Fibroblast of lung (primary cell): ENCODE data around the gene MSI2. TPM values are rescaled to one million over a fixed set of nuclear protein-coding genes. Genes with fewer than 3 reads are reported as not detected.

Source experiments
- DNase-seq, 2 donors: peaks; one replicate each; pipeline versions ENCODE4 v3.0.0 to v3.0.0-alpha.2; 2010; ENCODE audit warnings: low read depth in 2 of 2
- H2AFZ ChIP-seq: 2 replicates; pipeline ENCODE4 v1.5.1; 2012; ENCODE audit warnings: low read length, control low read depth, inconsistent platforms
- H3K27ac ChIP-seq: 2 replicates; pipeline ENCODE4 v1.5.1; 2011; ENCODE audit warnings: low read length, control low read depth; ENCODE audit not compliant: insufficient read depth
- H3K27me3 ChIP-seq: 2 replicates; pipeline ENCODE4 v1.5.1; 2011; ENCODE audit warnings: mild to moderate bottlenecking, low read length; ENCODE audit not compliant: control insufficient read depth, insufficient read depth
- H3K36me3 ChIP-seq: 2 replicates; pipeline ENCODE4 v1.5.1; 2011; ENCODE audit warnings: low read length; ENCODE audit not compliant: control insufficient read depth, insufficient read depth
- H3K4me1 ChIP-seq: 2 replicates; pipeline ENCODE4 v1.5.1; 2011; ENCODE audit warnings: low read length; ENCODE audit not compliant: control insufficient read depth, insufficient read depth; ENCODE audit errors: extremely low read depth
- H3K4me2 ChIP-seq: 2 replicates; pipeline ENCODE4 v1.5.1; 2011; ENCODE audit warnings: low read length, control low read depth; ENCODE audit not compliant: insufficient read depth; ENCODE audit errors: extremely low read depth
- H3K4me3 ChIP-seq, 4 experiments: fragments of 200-600 bp in 1 of 4; sonication (generic) in 1 of 4; replicated peaks in 1 of 4; 2 replicates each; pipeline ENCODE4 v1.5.1; 2011 to 2016; ENCODE audit warnings: low read length in 4 of 4, low read depth in 3 of 4, mild to moderate bottlenecking in 3 of 4, control low read depth in 2 of 4, inconsistent platforms in 1 of 4, mixed read lengths in 1 of 4; ENCODE audit not compliant: insufficient read depth in 1 of 4; ENCODE audit errors: control extremely low read depth in 1 of 4
- H3K79me2 ChIP-seq: 2 replicates; pipeline ENCODE4 v1.5.1; 2012; ENCODE audit warnings: mild to moderate bottlenecking, low read length, inconsistent platforms; ENCODE audit not compliant: control insufficient read depth, insufficient read depth
- H3K9ac ChIP-seq: 2 replicates; pipeline ENCODE4 v1.5.1; 2011; ENCODE audit warnings: mild to moderate bottlenecking, low read length, control low read depth; ENCODE audit not compliant: insufficient read depth
- H3K9me3 ChIP-seq: 2 replicates; pipeline ENCODE4 v1.5.1; 2012; ENCODE audit warnings: low read depth, low read length; ENCODE audit not compliant: control insufficient read depth, insufficient read depth
- H4K20me1 ChIP-seq: 2 replicates; pipeline ENCODE4 v1.5.1; 2011; ENCODE audit warnings: low read length; ENCODE audit not compliant: control insufficient read depth, insufficient read depth; ENCODE audit errors: extremely low read depth
- CTCF ChIP-seq, 2 donors: IDR thresholded peaks in 1 of 2; conservative IDR thresholded peaks in 1 of 2; 1 replicate in 1 of 2; 2 replicates in 1 of 2; pipeline ENCODE4 v1.5.1; 2011 to 2012; ENCODE audit warnings: low read length in 2 of 2, control low read depth in 1 of 2, inconsistent platforms in 1 of 2, low read depth in 1 of 2, mild to moderate bottlenecking in 1 of 2
- EZH2 ChIP-seq: IDR thresholded peaks from 2 replicates; pipeline ENCODE4 v1.5.1; 2012; ENCODE audit warnings: low read length, control low read depth, mild to moderate bottlenecking; ENCODE audit errors: missing control alignments
- polyA plus RNA-seq, 2 donors: library from polyadenylated mRNA; depleted of rRNA in 1 of 2; stranded (reverse) in 1 of 2; unstranded in 1 of 2; fragments of >200 nt; gene quantifications; 2 replicates each; pipeline ENCODE4 v1.2.1, GENCODE V29; 2011 to 2012; ENCODE audit warnings: missing spikeins in 1 of 2
- total RNA-seq: library from RNA; depleted of rRNA; stranded (reverse); fragments of >200 nt; gene quantifications from 2 replicates; pipeline ENCODE4 v1.2.1, GENCODE V29; 2014

Gene MSI2
- total and polyA plus RNA-seq, 2 donors (not counting 1 experiment from before 2014, with no cell fraction given) = 6.8 to 14.2 TPM

DNA sequence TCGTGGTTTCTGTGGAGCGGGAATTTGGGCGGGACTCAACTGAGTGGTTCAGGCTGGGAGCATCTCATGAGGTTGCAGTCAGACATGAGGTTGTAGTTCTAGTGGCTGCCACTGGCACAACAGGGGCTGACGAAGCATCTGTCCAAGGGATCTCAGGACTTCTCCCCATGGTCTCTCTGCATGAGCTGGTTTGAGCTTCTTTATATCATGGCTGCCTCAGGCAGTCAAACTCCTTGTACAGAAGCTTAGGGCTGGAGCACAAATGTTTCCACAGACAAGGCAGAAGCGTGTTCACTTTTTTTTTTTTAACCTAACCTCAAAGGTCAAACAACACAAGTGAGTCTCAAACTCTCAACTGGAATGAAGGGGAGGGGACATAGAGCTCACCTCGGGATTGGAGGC lies 243.3 kb downstream of the MSI2 start:
- Histone ChIP-seq H3K9ac (no peak overlapping the region), H3K4me1 (no peaks in the 10 kb centered on the region), H4K20me1 (no peaks in the 10 kb centered on the region), H3K36me3 (no peaks in the 10 kb centered on the region), H3K4me3 (no peak overlapping the region), H3K79me2 (no peaks in the 10 kb centered on the region), H3K4me2 (no peak overlapping the region), H3K9me3 (no peaks in the 10 kb centered on the region), H3K27me3 (no peaks in the 10 kb centered on the region), H3K27ac (no peak overlapping the region), H2AFZ (no peak overlapping the region)
- TF ChIP-seq CTCF (conservative IDR thresholded peaks at IDR 0.05 in 1 of 2, IDR thresholded peaks at IDR 0.05 in 1 of 2; ENCODE audit: low read depth in 1 of 2, low read length in 2 of 2) (no peak), EZH2 (no peak)
- DNase-seq = peak in 1 of 2 donors; percentile 63

DNA sequence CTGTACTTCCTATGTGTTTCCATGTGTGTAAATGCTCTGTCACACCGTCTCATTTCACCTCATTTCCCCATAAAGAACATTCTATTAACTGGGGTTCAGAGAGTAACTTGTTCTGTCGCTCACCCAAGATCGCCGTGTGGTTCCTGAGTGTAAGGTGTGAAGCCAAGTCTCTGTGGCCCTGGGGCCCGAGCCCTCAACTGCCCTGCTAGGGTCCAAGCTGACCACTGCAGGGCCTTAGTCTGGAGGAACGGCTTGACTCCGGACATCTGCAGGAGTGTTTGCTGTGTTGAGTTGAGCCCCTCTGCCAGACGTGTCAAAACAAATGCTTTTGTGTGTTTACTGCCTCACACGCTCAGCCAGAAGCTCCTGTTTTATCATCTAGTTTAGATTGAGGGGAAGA lies 244.7 kb downstream of the MSI2 start:
- Histone ChIP-seq H3K4me1 (no peaks in the 10 kb centered on the region), H3K27ac (no peak overlapping the region), H3K4me3 (no peak overlapping the region), H2AFZ (no peak overlapping the region), H3K36me3 (no peaks in the 10 kb centered on the region), H4K20me1 (no peaks in the 10 kb centered on the region), H3K4me2 (no peak overlapping the region), H3K27me3 (no peaks in the 10 kb centered on the region), H3K79me2 (no peaks in the 10 kb centered on the region), H3K9me3 (no peaks in the 10 kb centered on the region), H3K9ac (no peak overlapping the region)
- DNase-seq = no peak
- TF ChIP-seq EZH2 (no peak), CTCF (conservative IDR thresholded peaks at IDR 0.05 in 1 of 2, IDR thresholded peaks at IDR 0.05 in 1 of 2; ENCODE audit: low read depth in 1 of 2, low read length in 2 of 2) (no peak)

GRCh38 chr17:57502022-57502421 lies 245.7 kb downstream of the MSI2 start:
- H3K36me3 ChIP-seq = no peaks in the 10 kb centered on the region
- H3K9ac ChIP-seq = no peak overlapping the region
- no peak for DNase-seq
- no peak overlapping the region for H2AFZ ChIP-seq
- H3K79me2 ChIP-seq = no peaks in the 10 kb centered on the region
- no peak for TF ChIP-seq EZH2
- TF ChIP-seq CTCF (conservative IDR thresholded peaks at IDR 0.05 in 1 of 2, IDR thresholded peaks at IDR 0.05 in 1 of 2; ENCODE audit: low read depth in 1 of 2, low read length in 2 of 2) = no peak
- no peak overlapping the region for H3K27ac ChIP-seq
- no peak overlapping the region for H3K4me3 ChIP-seq
- H3K27me3 ChIP-seq = no peaks in the 10 kb centered on the region
- H3K4me2 ChIP-seq = no peak overlapping the region
- H3K4me1 ChIP-seq = no peaks in the 10 kb centered on the region
- no peaks in the 10 kb centered on the region for H4K20me1 ChIP-seq
- H3K9me3 ChIP-seq = no peaks in the 10 kb centered on the region
